Panc1 (cell line): Measurements from ENCODE around the gene NKX2-2.

Experiments used
- CTCF ChIP-seq: fragments of 450-650 bp; IDR thresholded peaks from 2 replicates; pipeline ENCODE4 v1.5.1; 2017; ENCODE audit warnings: mild to moderate bottlenecking
- POLR2AphosphoS5 ChIP-seq: IDR thresholded peaks from 2 replicates; pipeline ENCODE4 v1.6.1; 2012; ENCODE audit warnings: mild to moderate bottlenecking, low read depth, low read length, moderate library complexity

- TF ChIP-seq CTCF (no peak), POLR2AphosphoS5 (no peak)
Measured at GRCh38 chr20:21493049-21493448, 20.8 kb downstream of the NKX2-2 start.
